NCI-H524 treated with DMSO at 0.1 percent for 48 hours (cell line): ENCODE results near the gene DGKA.
A peak's percentile ranks its signal among the peaks of the same experiment; 100 is the strongest.

Experiments used
- DNase-seq: peaks from one replicate; lab custom pipeline; 2025; lab: John Stamatoyannopoulos, UW

The DGKA gene

DNA sequence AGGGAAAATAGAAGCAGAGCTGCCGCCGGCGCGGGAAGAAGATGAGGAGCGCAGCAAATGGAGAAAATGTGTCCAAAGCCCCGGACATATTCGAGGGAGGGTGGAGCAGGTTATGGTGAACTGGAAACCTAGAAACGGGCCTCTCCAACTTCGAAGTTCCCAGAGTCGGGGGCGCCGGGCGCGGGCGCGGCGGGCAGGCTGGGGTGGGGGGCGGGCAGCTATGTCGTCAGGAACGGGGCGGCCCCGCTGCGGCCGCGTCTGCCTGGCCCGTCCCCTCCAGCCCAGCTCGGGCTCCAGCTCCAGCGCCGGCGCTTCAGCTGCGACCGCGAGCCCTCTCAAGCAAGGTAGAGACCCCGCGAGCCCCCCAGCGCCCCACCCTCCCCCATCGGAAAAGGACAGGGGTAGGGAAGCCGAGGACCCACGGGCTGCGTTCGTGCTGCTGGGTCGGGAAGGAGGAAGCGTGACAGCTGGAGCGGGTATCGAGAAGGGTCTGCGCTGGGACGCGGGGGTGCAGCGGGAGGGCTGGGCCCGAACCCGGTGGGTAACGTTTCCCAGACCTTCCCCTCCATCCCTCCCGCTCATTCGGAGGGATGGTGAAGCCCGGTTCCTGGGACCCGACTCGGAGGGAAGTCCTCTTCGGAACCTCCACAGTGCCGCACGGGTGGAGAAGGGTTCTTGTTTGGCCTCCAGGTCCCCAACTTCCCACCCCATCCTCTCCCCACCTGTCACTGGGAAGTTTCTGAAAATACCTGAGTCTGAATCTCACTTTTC lies 1.0 kb downstream of the DGKA start:
- no peak for DNase-seq

DNA sequence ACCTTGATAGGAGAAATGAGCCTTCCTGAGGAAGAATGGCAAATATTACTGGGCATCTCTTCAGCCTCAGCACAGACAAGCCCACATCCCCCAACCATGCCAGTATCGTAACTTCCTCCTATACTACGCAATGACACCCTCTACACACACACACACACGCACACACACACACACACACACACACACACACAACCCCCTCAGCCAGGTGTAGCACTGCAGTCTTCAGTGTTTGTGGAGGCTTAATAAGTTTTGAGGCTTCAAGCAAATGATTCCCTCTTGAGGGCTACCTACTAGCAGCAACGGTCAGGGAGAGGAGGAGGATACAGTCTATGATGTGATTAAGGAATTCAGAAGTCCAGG lies 1.6 kb downstream of the DGKA start:
- no peak for DNase-seq

DNA sequence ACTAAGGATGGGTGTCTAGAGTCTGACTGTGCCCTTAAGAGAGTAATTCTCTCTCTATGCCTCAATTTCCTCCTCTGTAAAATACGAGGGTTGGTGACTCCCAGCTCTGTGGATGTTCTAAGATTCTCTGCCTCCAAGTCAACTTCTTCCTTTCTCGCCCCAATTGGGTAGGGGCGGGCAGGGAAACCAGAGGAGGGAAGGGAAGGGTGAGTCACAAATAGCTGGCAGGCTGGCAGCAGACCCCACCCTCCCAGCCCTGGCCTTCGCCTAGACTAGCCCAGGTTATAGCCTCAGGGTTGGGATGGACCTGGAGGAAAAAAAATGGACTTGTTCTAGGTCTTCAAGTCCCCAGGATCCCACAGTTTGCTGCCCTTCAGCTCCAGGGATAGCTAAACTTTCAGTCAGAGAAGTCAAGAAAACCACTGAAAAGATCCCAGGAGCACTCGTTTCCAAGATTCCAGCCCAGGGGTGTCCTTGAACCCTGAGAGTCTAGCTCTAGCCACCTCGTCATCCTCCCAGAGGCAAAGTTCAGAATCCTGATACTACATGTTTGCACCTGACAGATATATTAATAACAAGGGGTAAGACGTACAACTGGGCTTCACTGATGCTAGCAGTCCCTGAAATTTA lies 2.3 kb downstream of the DGKA start:
- DNase-seq = no peak

DNA sequence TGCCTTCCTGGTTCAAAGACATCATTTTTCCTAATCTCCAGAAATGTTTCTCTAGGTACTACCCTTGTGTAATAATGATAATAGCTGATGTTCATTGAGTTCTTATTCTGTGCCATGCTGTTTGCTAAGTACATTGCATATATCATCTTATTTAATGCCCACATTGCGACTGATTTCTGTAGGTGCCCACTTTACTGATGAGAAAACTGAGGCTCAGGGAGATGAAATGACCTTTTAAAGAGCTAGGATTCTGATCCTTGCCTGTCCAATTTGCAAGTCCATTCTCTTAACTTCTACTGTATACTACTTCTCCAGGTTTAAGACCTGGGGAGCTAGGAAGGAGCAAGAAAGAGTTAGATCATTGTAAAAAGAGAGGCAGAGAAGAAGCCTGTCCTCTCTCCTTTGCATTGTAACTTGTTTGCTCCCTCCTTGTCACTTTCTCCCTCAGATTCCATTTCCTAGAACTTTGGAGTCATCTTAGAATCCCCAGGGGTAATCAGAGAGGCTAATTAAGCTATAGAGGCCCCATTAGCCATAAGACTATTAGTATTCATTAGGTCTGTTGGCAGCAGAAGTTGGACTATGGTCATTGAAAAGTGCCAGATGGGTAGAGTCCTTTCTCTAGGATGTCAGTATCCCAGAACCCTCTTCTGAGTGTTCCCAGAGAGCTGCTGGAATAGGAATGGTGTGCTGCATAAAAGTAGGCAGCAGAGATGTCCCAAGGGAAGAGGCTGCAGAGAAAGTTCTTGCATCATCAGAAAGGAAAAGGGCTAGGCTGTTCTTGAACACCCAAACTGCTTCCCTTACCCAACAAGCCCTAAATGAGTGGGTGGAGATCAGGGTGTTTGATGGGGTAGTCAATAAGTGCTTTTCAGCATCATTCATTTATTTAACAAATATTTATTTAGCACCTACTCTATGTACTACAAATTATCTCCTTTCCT lies 3.1 kb downstream of the DGKA start:
- DNase-seq = peak; percentile 18

DNA sequence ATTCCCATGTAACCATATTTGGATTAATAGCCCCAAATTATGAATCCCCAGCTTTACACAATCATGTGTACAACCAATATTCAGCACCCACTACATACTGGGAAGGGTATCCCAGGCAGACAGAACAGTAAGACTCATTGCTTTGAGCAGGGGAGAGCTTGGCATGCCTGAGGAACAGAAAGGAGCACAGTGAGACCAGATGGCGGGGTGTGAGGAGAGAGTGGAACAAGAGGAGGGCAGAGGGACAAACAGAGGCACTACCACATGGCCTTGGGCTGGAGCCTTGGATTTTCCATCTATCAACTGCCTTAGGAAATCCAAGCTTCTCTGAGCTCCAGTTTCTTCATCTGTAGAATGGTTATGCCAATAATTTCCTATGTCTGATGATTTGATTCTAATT lies 3.8 kb downstream of the DGKA start:
- DNase-seq = no peak

DNA sequence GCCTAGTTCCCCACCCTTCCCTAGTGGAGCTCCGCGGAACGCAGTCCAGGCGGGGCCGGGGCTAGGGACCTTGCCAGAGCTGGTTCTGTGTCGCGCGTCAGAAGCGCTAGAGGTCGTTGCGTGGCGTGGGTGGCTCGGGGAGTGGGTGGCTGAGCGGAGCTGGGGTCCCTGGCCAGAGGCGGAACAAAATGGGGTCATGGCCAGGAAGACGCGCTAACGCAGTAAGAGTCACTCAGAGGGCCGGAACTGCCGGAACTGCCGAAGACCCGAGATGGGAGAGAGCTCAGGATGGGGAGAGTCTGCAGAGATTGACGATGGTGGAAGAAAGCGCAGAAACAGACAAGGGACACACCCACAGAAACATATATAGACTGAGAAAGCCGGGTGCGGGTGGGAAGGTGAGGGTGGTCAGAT lies 4.8 kb downstream of the DGKA start:
- no peak for DNase-seq

DNA sequence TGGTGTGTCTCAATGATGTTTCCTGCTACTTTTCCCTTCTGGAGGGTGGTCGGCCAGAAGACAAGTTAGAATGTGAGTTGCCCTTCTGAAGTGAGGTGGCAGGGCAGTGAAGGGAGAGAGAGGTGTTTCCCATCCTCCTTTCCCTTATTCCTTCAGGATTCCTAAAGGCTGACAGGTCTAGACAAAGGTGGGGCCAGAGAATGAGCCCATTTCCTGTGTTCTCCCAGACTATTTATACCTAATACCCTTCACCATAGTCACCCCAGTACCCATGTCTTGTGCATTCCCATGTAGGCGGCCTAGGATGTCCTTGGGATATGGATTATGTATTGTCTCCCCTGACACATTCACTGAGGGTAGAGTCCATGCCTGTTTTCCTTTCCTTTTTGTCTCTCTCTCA lies 7.0 kb downstream of the DGKA start:
- no peak for DNase-seq

DNA sequence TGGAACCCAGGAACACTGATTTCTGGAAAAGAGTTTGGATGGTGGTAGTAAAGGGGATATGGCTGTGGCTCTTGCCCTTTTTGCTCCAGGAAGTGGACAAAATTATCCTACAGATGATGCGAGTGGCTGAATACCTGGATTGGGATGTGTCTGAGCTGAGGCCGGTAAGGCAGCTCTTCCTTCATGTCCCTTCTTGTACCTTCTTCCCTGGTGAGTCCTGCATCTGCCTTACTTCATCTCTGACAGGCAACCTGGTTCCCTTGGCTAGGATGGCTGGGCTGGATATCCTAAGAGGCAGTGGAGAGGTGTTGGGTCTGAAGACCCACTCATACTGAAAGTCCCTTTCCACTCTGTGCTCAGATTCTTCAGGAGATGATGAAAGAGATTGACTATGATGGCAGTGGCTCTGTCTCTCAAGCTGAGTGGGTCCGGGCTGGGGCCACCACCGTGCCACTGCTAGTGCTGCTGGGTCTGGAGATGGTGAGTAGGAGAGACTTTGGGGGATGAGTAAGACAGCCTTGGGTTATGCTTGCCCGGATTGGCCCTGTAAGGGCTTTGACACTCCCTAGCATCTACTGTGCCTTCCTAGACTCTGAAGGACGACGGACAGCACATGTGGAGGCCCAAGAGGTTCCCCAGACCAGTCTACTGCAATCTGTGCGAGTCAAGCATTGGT lies 8.0 kb downstream of the DGKA start:
- no peak for DNase-seq

DNA sequence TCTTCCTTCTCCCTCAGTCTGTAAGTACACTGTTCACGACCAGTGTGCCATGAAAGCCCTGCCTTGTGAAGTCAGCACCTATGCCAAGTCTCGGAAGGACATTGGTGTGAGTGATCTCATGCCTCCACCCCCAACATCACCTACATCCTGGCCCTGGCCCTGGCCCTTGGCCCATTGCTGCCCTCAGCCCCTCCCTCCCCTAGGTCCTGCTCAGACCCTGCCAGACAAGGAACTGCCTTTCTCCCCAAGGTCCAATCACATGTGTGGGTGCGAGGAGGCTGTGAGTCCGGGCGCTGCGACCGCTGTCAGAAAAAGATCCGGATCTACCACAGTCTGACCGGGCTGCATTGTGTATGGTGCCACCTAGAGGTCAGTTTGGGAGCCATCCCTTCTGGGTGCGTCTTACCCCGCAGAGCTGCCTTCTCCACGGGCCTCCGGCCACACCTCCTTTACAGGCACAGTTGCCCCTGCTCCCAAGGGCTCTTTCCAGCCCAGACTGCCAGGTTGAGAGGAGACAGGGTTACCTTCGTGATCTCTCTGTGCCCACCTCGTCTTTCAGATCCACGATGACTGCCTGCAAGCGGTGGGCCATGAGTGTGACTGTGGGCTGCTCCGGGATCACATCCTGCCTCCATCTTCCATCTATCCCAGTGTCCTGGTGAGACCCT lies 9.2 kb downstream of the DGKA start:
- peak; percentile 36 for DNase-seq

DNA sequence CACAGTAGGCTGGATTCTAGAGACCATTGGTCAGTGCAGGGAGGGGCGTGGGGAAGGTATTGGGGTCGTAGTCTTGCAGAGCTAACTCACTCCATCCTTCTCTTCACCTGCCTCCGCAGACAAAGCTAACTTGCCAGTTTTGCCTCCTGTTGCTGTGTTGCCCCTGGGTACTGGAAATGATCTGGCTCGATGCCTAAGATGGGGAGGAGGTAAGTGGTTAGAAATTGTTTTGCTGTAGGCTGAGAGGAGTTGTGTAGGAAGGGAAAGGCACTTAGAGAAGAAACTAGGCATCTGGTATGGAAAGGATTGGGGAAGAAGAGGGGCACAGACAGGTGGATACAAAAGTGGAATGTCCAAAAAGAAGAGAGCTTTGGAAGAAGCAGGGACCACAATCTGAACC lies 11.1 kb downstream of the DGKA start:
- no peak for DNase-seq

DNA sequence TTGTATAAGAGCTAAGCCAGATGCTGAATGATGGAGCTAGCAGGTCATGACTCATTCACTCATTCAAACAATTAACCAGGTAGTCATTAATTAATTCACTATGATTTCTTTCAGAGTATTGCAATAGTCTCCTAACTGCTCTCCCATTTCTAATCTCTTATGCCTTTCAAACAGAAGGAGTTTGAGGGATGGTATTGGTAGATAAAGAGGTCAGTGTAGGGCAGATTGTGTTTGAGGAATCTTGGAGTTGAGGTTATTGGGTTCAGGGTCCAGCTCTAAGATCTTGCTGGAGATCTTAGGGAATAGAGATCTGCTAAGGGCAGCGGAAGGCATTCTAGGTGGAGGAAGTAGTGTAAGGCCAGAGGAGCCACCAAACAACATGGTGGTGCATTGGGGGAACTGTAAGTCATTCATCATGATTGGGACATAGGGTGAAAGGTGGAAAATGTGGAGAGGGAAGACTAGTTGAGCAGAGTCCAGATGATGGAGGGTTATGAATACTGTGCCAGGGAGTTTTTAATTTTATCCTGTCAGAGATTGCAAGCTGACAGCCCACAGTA lies 11.7 kb downstream of the DGKA start:
- DNase-seq = no peak

DNA sequence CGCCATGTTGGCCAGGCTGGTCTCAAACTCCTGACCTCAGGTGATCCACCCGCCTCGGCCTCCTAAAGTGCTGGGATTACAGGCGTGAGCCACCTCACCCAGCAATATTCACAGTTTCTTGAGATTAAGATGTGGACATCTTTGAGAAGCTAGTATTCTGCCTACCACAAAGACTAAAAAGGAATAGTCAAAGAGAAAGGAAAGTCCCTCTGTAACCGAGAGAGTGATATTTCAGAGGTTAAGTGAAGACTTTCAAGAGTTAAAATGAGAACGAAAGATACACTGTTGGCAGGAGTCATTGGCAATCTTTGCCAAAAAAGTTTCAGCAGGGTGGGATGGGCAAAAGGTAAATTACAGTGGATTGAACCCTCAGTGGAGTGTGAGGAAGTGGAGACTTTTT lies 15.6 kb downstream of the DGKA start:
- no peak for DNase-seq

DNA sequence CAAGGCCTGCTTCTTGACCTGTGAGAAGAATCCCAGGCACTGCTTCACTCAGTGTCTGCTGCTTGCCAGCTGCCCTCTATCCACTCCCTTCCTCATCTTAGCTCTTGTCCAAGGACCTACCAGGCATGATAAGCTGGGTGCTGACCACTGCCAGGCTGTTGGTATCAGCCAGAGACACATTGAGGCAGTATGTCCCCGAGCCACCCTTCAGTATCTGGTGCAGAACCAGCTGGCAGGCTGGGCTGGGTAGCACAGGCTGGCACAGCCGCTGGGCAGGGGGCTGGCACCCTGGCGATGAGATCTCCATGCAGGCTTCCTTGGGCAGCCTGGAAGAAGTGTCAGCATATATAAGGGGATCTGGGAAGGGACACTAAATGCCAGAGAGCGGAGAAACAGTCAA lies 24.4 kb downstream of the DGKA start:
- DNase-seq = no peak

DNA sequence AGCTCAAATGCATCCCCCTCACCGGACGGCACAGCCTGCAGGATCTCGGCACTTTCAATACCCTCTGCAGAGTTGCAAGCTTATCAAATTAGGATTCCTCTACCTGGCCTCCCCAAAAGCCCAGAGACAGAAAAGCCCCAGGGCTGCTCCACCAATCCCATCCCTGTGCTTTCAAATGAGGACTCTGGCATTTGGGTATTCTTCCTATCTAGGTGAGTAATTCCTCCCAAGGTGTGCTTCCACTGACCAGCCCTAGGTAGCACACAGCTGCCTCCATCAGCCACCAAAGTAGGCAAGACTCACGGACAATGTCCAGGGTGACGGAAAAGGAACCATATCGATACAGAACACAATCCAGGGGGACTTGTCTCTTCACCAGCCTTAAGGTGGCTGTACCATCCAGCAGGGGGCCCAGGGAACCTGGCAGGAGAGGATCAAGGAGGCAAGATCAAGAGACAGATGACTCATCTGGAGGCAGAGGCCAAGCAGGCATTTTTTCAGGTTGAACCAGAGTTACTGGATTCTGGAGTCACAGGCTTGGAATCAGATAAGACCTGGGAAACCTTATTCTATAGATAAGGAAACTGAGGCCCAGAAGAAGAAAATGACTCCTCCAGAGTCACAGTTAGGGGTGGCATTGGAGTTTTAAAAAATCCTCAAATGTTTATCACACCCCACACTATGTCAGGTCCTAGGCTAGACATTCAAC lies 25.0 kb downstream of the DGKA start:
- no peak for DNase-seq

DNA sequence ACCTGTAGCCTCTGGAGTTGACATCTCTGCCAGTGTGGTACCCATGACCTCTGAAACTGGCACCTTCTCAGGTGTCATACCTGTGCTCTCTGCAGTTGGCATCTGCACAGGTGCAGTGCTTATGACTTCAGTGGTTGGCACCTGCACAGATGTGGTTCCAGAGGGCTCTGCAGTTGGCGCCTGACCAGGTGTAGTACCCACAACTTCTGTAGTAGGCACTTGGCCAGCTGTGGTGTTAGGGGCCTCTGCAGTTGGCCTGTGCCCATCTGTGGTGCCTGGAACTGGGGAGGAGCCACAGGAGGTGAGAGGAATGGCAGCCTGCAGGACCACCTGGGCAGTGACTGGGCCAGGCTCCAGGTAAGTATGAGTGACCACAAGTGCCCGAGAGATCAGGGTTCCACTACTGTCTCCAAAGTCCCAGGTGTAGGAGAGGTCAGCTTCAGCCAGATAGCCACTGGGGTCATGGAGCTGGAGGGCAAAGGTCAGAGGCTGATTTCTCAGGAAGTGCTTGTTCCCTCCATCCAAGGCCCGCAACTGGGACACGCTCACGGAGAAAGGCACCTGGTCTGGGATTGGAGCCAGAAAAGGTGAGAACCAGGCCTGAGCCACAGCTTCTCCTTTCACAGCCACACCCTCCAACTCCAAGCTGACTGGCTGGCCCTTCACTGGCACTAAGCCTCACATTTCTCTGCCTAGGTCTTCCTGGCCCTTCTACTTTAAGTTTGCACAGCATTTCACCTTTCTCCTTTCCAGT lies 26.3 kb downstream of the DGKA start:
- no peak for DNase-seq

DNA sequence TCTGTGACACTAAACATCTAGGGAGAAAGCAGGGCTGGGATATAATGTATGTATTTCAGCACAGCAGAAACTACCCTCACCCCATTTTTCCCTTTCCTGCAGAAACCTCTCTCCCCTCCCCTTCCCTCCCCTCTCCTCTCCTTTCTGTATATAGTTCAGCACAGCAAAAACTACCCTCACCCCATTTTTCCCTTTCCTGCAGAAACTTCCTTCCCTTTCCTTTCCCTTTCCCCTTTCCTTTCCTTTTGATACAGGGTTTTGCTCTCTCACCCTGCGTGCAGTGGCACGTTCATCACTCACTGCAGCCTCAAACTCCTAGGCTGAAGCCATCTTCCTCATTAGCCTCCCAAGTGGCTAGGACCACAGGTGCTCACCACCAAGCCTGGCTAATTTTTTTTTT lies 32.8 kb downstream of the DGKA start:
- DNase-seq = no peak

DNA sequence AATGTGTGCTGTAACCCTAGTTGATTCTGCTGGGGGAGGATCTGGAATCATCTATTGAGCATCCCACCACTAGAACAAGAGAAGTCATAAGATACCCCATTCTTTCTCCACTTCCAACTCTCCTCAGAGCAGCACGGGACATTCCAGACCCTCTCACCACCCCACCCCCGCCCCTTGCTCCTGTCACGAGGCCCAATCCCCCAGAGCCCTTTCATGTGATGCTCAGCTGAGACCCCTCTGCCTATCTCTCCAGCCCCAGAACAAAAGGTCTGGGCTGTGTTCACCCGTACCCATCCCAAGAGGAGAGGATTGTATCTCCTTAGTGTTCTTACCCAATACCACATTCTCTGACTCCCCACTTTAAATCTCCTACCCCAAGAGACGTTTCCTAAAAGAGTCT lies 34.3 kb downstream of the DGKA start:
- no peak for DNase-seq

DNA sequence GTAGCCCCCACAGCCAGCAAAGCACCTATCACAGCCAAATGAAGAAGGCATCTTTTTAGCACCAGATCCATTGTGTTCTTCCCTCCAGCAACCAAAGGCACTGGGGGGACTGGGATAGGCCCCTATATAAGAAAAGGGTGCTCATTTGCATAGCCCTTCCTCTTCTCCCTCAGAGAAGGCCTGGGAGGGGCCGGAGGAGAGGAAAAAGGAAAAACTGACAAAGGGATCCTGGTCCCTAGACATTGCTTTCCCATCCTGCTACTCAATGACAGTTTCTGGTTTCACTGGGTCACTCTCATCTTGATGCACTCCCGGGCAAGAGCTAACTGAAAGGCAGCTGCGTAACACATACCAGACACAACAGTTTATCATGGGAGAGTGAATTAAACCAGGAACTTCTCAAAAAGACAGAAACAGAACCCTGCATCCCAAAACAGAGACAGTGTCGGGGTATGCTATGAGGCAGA lies 35.0 kb downstream of the DGKA start, which contains the start of gene PMEL:
Gene PMEL (minus strand): TSS at position 102 of the 467 bp plus-strand sequence. CDS start 31 bp downstream, at position 71.
- no peak for DNase-seq

DNA sequence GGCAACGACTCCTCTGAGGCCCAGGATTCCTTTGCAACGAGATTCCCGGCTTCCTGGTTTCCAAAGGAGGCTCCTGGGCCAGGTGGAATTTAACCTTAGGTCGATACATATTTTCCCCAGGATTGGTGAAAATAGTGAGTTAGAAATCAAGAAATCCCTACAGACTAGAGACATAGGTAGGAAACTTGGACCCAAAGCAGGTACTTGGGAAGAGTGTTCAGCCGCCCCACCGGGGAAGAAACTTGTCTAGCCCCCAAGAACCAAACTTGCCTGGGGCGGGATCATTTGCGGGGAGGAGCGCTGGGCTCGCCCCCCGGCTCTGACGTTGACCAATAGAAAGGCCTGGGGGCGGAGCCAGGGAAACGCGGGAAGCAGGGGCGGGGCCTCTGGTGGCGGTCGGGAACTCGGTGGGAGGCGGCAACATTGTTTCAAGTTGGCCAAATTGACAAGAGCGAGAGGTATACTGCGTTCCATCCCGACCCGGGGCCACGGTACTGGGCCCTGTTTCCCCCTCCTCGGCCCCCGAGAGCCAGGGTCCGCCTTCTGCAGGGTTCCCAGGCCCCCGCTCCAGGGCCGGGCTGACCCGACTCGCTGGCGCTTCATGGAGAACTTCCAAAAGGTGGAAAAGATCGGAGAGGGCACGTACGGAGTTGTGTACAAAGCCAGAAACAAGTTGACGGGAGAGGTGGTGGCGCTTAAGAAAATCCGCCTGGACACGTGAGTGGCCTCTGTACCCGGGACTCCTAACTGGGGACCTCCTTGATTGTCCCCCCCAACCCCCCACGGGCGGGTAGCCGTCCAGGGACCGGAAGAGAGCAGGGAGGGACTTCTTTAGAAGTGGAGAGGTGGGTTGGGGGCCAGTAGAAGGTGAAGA lies 35.7 kb downstream of the DGKA start, which contains the start of gene CDK2:
Gene CDK2 (plus strand): TSS at position 423 of the 874 bp plus-strand sequence. CDS start 179 bp downstream, at position 602.
- peak; percentile 22 for DNase-seq
